ENCODE results near the gene GTF2IRD1.

- TF ChIP-seq FOXK1 (CRISPR knock-in tag; IDR thresholded peaks at IDR 0.05) (no peak), ZNF396 (CRISPR knock-in tag; IDR thresholded peaks at IDR 0.05; ENCODE audit: borderline replicate concordance) (no peak), MAX (CRISPR knock-in tag; IDR thresholded peaks at IDR 0.05) (no peak), STAT6 (CRISPR knock-in tag; conservative IDR thresholded peaks at IDR 0.05; ENCODE audit: low read depth) (no peak), CREM (CRISPR knock-in tag; IDR thresholded peaks at IDR 0.05) (no peak), ELF4 (CRISPR knock-in tag; IDR thresholded peaks at IDR 0.05; ENCODE audit: low read depth) (no peak)
Measured at GRCh38 chr7:74499835-74500388, 46.2 kb downstream of the GTF2IRD1 start.
